Liver (tissue), 9 donors: ENCODE measurements around the gene SLC1A3. TPM values are rescaled to one million over a fixed set of nuclear protein-coding genes. Genes with fewer than 3 reads are reported as not detected.

Experiments used
- DNase-seq: peaks from one replicate; pipeline ENCODE4 v3.0.0-alpha.2; 2017; ENCODE audit warnings: low spot score
- H3K27ac ChIP-seq, 2 donors: one replicate each; pipeline ENCODE4 v1.7.0; 2013; ENCODE audit warnings: inconsistent platforms in 2 of 2, low read length in 2 of 2, control low read depth in 1 of 2, low read depth in 1 of 2, mild to moderate bottlenecking in 1 of 2
- H3K27me3 ChIP-seq, 4 donors: one replicate each; pipeline versions ENCODE4 v1.6.1 to v1.7.0; 2013; ENCODE audit warnings: low read length in 3 of 4, inconsistent platforms in 1 of 4, mild to moderate bottlenecking in 1 of 4, moderate library complexity in 1 of 4; ENCODE audit not compliant: control insufficient read depth in 4 of 4, insufficient read depth in 4 of 4
- H3K36me3 ChIP-seq, 4 donors: one replicate each; pipeline versions ENCODE4 v1.6.1 to v1.7.0; 2013; ENCODE audit warnings: low read length in 3 of 4, mild to moderate bottlenecking in 3 of 4, low read depth in 1 of 4, moderate library complexity in 1 of 4; ENCODE audit not compliant: control insufficient read depth in 4 of 4, insufficient read depth in 3 of 4
- H3K4me1 ChIP-seq, 4 donors: one replicate each; pipeline versions ENCODE4 v1.6.1 to v1.7.0; 2013; ENCODE audit warnings: low read length in 3 of 4, mild to moderate bottlenecking in 3 of 4, moderate library complexity in 1 of 4; ENCODE audit not compliant: control insufficient read depth in 4 of 4, insufficient read depth in 4 of 4
- H3K4me3 ChIP-seq, 3 donors: one replicate each; pipeline versions ENCODE4 v1.6.1 to v1.7.0; 2013; ENCODE audit warnings: low read length in 3 of 3, control low read depth in 1 of 3, low read depth in 1 of 3, mild to moderate bottlenecking in 1 of 3
- H3K9ac ChIP-seq, 2 donors: one replicate each; pipeline ENCODE4 v1.7.0; 2013; ENCODE audit warnings: low read length in 2 of 2, mild to moderate bottlenecking in 2 of 2, moderate library complexity in 2 of 2, control low read depth in 1 of 2, low read depth in 1 of 2
- H3K9me3 ChIP-seq, 4 donors: one replicate each; pipeline versions ENCODE4 v1.6.1 to v1.7.0; 2013; ENCODE audit warnings: low read length in 3 of 4; ENCODE audit not compliant: control insufficient read depth in 4 of 4
- ATF3 ChIP-seq: IDR thresholded peaks from 2 replicates; pipeline ENCODE4 v1.6.1; 2016; ENCODE audit warnings: antibody characterized with exemption
- CTCF ChIP-seq: fragments of 150-350 bp; IDR thresholded peaks from 2 replicates; pipeline ENCODE4 v1.5.1; 2017; ENCODE audit warnings: improper control_type of control experiment, low read depth, low read length; ENCODE audit not compliant: missing input control
- EGR1 ChIP-seq, 2 donors: IDR thresholded peaks; 2 replicates each; pipeline ENCODE4 v1.6.1; 2016 to 2018; ENCODE audit warnings: antibody characterized with exemption in 2 of 2, low read depth in 2 of 2
- FOXA2 ChIP-seq: IDR thresholded peaks from 2 replicates; pipeline ENCODE4 v1.6.1; 2016; ENCODE audit warnings: antibody characterized with exemption
- GABPA ChIP-seq, 2 donors: IDR thresholded peaks in 1 of 2; conservative IDR thresholded peaks in 1 of 2; 2 replicates each; pipeline ENCODE4 v1.6.1; 2016; ENCODE audit warnings: antibody characterized with exemption in 2 of 2, mild to moderate bottlenecking in 1 of 2, moderate library complexity in 1 of 2
- HNF4A ChIP-seq, 2 donors: conservative IDR thresholded peaks; 2 replicates each; pipeline ENCODE4 v1.6.1; 2016; ENCODE audit warnings: antibody characterized with exemption in 2 of 2, mild to moderate bottlenecking in 2 of 2
- JUND ChIP-seq, 2 donors: IDR thresholded peaks; 2 replicates each; pipeline ENCODE4 v1.6.1; 2016; ENCODE audit warnings: antibody characterized with exemption in 2 of 2
- NR2F2 ChIP-seq: IDR thresholded peaks from 2 replicates; pipeline ENCODE4 v1.6.1; 2016; ENCODE audit warnings: antibody characterized with exemption
- REST ChIP-seq: IDR thresholded peaks from 2 replicates; pipeline ENCODE4 v1.6.1; 2016; ENCODE audit warnings: antibody characterized with exemption, mild to moderate bottlenecking
- RXRA ChIP-seq, 2 donors: IDR thresholded peaks; 2 replicates each; pipeline ENCODE4 v1.6.1; 2017 to 2018; ENCODE audit warnings: antibody characterized with exemption in 2 of 2, mild to moderate bottlenecking in 1 of 2
- SP1 ChIP-seq: IDR thresholded peaks from 2 replicates; pipeline ENCODE4 v1.6.1; 2018; ENCODE audit warnings: antibody characterized with exemption, mild to moderate bottlenecking
- TAF1 ChIP-seq: conservative IDR thresholded peaks from 2 replicates; pipeline ENCODE4 v1.6.1; 2016; ENCODE audit warnings: antibody characterized with exemption, mild to moderate bottlenecking
- YY1 ChIP-seq: IDR thresholded peaks from 2 replicates; pipeline ENCODE4 v1.6.1; 2016; ENCODE audit warnings: antibody characterized with exemption, mild to moderate bottlenecking
- ZBTB33 ChIP-seq: IDR thresholded peaks from 2 replicates; pipeline ENCODE4 v1.6.1; 2016; ENCODE audit warnings: antibody characterized with exemption
- WGBS: extraction: QIAGEN DNeasy Blood & Tissue Kit; methylation state at CpG from one replicate; pipeline ENCODE4 v1.1.7; 2013; 5-methylcytosine and 5-hydroxymethylcytosine counted together
- polyA plus RNA-seq, 2 donors: library from polyadenylated mRNA; stranded (reverse) in 1 of 2; unstranded in 1 of 2; fragments of 200-250 nt in 1 of 2; fragments of >200 nt in 1 of 2; fragmentation: Nextera tagmentation in 1 of 2; extraction: Ambion mirVana in 1 of 2; gene quantifications; one replicate each; pipeline versions ENCODE4 v1.2.1 to v1.2.3, GENCODE V29; 2013 to 2015
- total RNA-seq, 2 donors: library from RNA; depleted of rRNA; stranded (reverse); fragments of >200 nt; gene quantifications; one replicate each; pipeline ENCODE4 v1.2.3, GENCODE V29; 2014
- donor health status: healthy.
- donor health status: healthy.
- donor health status: healthy.
- donor health status: healthy.
- donor health status: healthy.

SLC1A3 gene
- total and polyA plus RNA-seq, 4 donors = 1.8 to 8.8 (median 2.8) TPM

GRCh38 chr5:36666986-36667385 lies 60.6 kb downstream of the SLC1A3 start:
- H3K4me1 ChIP-seq = peaks cover 5 to 7% (median 6%) of the 10 kb centered on the region in 4 donors
- H3K27me3 ChIP-seq = no peaks in the 10 kb centered on the region
- 72% methylated on average over 1 of the region's 1 CpG for WGBS
- no peaks in the 10 kb centered on the region for H3K9me3 ChIP-seq
- no peak for DNase-seq
- H3K4me3 ChIP-seq = no peak overlapping the region
- H3K9ac ChIP-seq = no peak overlapping the region
- TF ChIP-seq EGR1 (IDR thresholded peaks at IDR 0.05; ENCODE audit: low read depth in 2 of 2) (no peak), RXRA (IDR thresholded peaks at IDR 0.05) (no peak), HNF4A (conservative IDR thresholded peaks at IDR 0.05) (no peak), TAF1 (no peak)
- H3K36me3 ChIP-seq = no peaks in the 10 kb centered on the region
- H3K27ac ChIP-seq = no peak overlapping the region

- WGBS = 51% methylated on average over 3 of the region's 3 CpGs
- peaks cover 5 to 7% (median 6%) of the 10 kb centered on the region in 4 donors for H3K4me1 ChIP-seq
- no peaks in the 10 kb centered on the region for H3K9me3 ChIP-seq
- H3K4me3 ChIP-seq = no peak overlapping the region
- no peak overlapping the region for H3K9ac ChIP-seq
- no peak overlapping the region for H3K27ac ChIP-seq
- H3K27me3 ChIP-seq = no peaks in the 10 kb centered on the region
- no peak for DNase-seq
- TF ChIP-seq NR2F2 = no peak
- no peak for TF ChIP-seq JUND (IDR thresholded peaks at IDR 0.05)
- no peak for TF ChIP-seq EGR1 (IDR thresholded peaks at IDR 0.05; ENCODE audit: low read depth in 2 of 2)
- no peak for TF ChIP-seq SP1
- no peak for TF ChIP-seq ATF3
- TF ChIP-seq CTCF = no peak
- TF ChIP-seq FOXA2 = no peak
- TF ChIP-seq ZBTB33 = no peak
- no peak for TF ChIP-seq TAF1
- no peak for TF ChIP-seq RXRA (IDR thresholded peaks at IDR 0.05)
- TF ChIP-seq YY1 = no peak
- no peak for TF ChIP-seq GABPA (IDR thresholded peaks at IDR 0.05 in 1 of 2, conservative IDR thresholded peaks at IDR 0.05 in 1 of 2)
- no peak for TF ChIP-seq REST
- H3K36me3 ChIP-seq = no peaks in the 10 kb centered on the region
Measured at GRCh38 chr5:36667824-36668223, 61.4 kb downstream of the SLC1A3 start.
